Chondrocyte (in vitro differentiated cells): ENCODE measurements around the gene SPATA19. TPM values are rescaled to one million over a fixed set of nuclear protein-coding genes. Genes with fewer than 3 reads are reported as not detected.
A peak's percentile ranks its signal among the peaks of the same experiment; 100 is the strongest.

Experiments
- DNase-seq: peaks from one replicate; pipeline ENCODE4 v3.0.0; 2021; ENCODE audit warnings: mixed read lengths, low spot score
- H3K27ac Mint-ChIP-seq: one replicate; pipeline ENCODE4 v1.8.0; 2021; ENCODE audit warnings: mild to moderate bottlenecking, moderate library complexity, mixed read lengths; ENCODE audit not compliant: unreplicated experiment
- H3K27me3 Mint-ChIP-seq: 2 replicates; pipeline ENCODE4 v1.8.0; 2021; ENCODE audit warnings: low read depth, mixed read lengths
- H3K36me3 Mint-ChIP-seq: 2 replicates; pipeline ENCODE4 v1.8.0; 2021; ENCODE audit warnings: low read depth, mixed read lengths
- H3K4me1 Mint-ChIP-seq: 2 replicates; pipeline ENCODE4 v1.8.0; 2021; ENCODE audit warnings: low read depth, mild to moderate bottlenecking, mixed read lengths
- H3K4me3 Mint-ChIP-seq: one replicate; pipeline ENCODE4 v1.8.0; 2021; ENCODE audit warnings: mild to moderate bottlenecking, moderate library complexity, mixed read lengths; ENCODE audit not compliant: unreplicated experiment
- H3K9me3 Mint-ChIP-seq: 2 replicates; pipeline ENCODE4 v1.8.0; 2021; ENCODE audit warnings: low read depth, mixed read lengths
- long read RNA-seq: library from polyadenylated mRNA; stranded (forward); transcript quantifications from one replicate; pipeline ENCODE4 v2.0.0, GENCODE V29; 2021
- total RNA-seq: library from RNA; stranded (reverse); gene quantifications from 3 replicates; pipeline ENCODE4 v1.2.1, GENCODE V29; 2021
- TF ChIP-seq, protein P1 (sequence below): fragments of 200-600 bp; sonication (generic); IDR thresholded peaks from 2 replicates; pipeline ENCODE4 v1.5.0; 2021; ENCODE audit warnings: antibody characterized with exemption, mild to moderate bottlenecking, moderate library complexity

The SPATA19 gene, protein sequence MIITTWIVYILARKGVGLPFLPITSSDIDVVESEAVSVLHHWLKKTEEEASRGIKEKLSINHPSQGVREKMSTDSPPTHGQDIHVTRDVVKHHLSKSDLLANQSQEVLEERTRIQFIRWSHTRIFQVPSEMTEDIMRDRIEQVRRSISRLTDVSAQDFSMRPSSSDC
- total RNA-seq, result not detected in 3 replicates
- long read RNA-seq, result 0 reads

GRCh38 chr11:133845413-133845812 is at the start of gene SPATA19:
Gene SPATA19, minus strand, starts transcription at chr11:133845513. Its CDS starts 67 bp downstream, at chr11:133845446.
- Mint-ChIP-seq H3K9me3 (peaks cover 14% of the 10 kb centered on the region), H3K4me1 (no peaks in the 10 kb centered on the region), H3K36me3 (no peaks in the 10 kb centered on the region), H3K4me3 (no peak within 1 kb of the TSS), H3K27me3 (peaks cover 18% of the 10 kb centered on the region), H3K27ac (no peak within 1 kb of the TSS)
- no peak for DNase-seq
- TF ChIP-seq, protein P1, sequence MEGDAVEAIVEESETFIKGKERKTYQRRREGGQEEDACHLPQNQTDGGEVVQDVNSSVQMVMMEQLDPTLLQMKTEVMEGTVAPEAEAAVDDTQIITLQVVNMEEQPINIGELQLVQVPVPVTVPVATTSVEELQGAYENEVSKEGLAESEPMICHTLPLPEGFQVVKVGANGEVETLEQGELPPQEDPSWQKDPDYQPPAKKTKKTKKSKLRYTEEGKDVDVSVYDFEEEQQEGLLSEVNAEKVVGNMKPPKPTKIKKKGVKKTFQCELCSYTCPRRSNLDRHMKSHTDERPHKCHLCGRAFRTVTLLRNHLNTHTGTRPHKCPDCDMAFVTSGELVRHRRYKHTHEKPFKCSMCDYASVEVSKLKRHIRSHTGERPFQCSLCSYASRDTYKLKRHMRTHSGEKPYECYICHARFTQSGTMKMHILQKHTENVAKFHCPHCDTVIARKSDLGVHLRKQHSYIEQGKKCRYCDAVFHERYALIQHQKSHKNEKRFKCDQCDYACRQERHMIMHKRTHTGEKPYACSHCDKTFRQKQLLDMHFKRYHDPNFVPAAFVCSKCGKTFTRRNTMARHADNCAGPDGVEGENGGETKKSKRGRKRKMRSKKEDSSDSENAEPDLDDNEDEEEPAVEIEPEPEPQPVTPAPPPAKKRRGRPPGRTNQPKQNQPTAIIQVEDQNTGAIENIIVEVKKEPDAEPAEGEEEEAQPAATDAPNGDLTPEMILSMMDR, result no peak

- Mint-ChIP-seq H3K27me3 (peaks cover 17% of the 10 kb centered on the region), H3K9me3 (no peaks in the 10 kb centered on the region), H3K4me1 (peaks cover 12% of the 10 kb centered on the region), H3K27ac (peak overlapping the region; percentile 15), H3K36me3 (peaks cover 5% of the 10 kb centered on the region), H3K4me3 (no peak overlapping the region)
- no peak for DNase-seq
- TF ChIP-seq, protein P1, result no peak
These were observed 49.8 kb upstream of the SPATA19 start for GRCh38 chr11:133895061-133895479.

- no peak overlapping the region for H3K27ac Mint-ChIP-seq
- no peaks in the 10 kb centered on the region for H3K9me3 Mint-ChIP-seq
- H3K4me1 Mint-ChIP-seq, result peaks cover 12% of the 10 kb centered on the region
- no peak for DNase-seq
- no peak overlapping the region for H3K4me3 Mint-ChIP-seq
- peaks cover 3% of the 10 kb centered on the region for H3K36me3 Mint-ChIP-seq
- peaks cover 17% of the 10 kb centered on the region for H3K27me3 Mint-ChIP-seq
- TF ChIP-seq, protein P1, result no peak
These were observed 48.1 kb upstream of the SPATA19 start for GRCh38 chr11:133893381-133893780.

GRCh38 chr11:133892584-133893380 is 47.5 kb upstream of the SPATA19 start:
- H3K4me1 Mint-ChIP-seq, result peaks cover 12% of the 10 kb centered on the region
- H3K36me3 Mint-ChIP-seq, result peaks cover 2% of the 10 kb centered on the region
- H3K9me3 Mint-ChIP-seq, result no peaks in the 10 kb centered on the region
- DNase-seq, result no peak
- H3K4me3 Mint-ChIP-seq, result no peak overlapping the region
- no peak overlapping the region for H3K27ac Mint-ChIP-seq
- H3K27me3 Mint-ChIP-seq, result peaks cover 17% of the 10 kb centered on the region
- TF ChIP-seq, protein P1, result no peak

- no peaks in the 10 kb centered on the region for H3K36me3 Mint-ChIP-seq
- H3K27ac Mint-ChIP-seq, result no peak overlapping the region
- no peak for DNase-seq
- H3K4me1 Mint-ChIP-seq, result peaks cover 12% of the 10 kb centered on the region
- TF ChIP-seq, protein P1, result no peak
- H3K9me3 Mint-ChIP-seq, result peaks cover under 1% of the 10 kb centered on the region
- peaks cover 17% of the 10 kb centered on the region for H3K27me3 Mint-ChIP-seq
- H3K4me3 Mint-ChIP-seq, result no peak overlapping the region
These were observed 46.8 kb upstream of the SPATA19 start for GRCh38 chr11:133892126-133892525.
